Activated naive CD8-positive, alpha-beta T cell treated with anti-CD3 and anti-CD28 coated beads, Interleukin-2, amount 50 U/mL, for 24 hours (primary cell): ENCODE data around the gene ALG3.
"Not testable (repeated sequence)": the region's sequence is repeated elsewhere in the genome, so short reads cannot be mapped to it uniquely, and the experiment has no call there.

Experiments used
- ATAC-seq: fragments of 150-1000 bp; cut with Tn5 transposase; one replicate; pipeline ENCODE4 v1.10.0; 2021
- DNase-seq: peaks from one replicate; pipeline ENCODE4 v3.0.0; 2021
- H3K27ac Mint-ChIP-seq: one replicate; pipeline ENCODE4 v1.8.0; 2021; ENCODE audit warnings: mild to moderate bottlenecking, mixed read lengths
- H3K27me3 Mint-ChIP-seq: one replicate; pipeline ENCODE4 v1.8.0; 2021; ENCODE audit warnings: mixed read lengths
- H3K36me3 Mint-ChIP-seq: one replicate; pipeline ENCODE4 v1.8.0; 2021; ENCODE audit warnings: low read depth, mixed read lengths
- H3K4me1 Mint-ChIP-seq: one replicate; pipeline ENCODE4 v1.8.0; 2021; ENCODE audit warnings: mixed read lengths
- H3K4me3 Mint-ChIP-seq: one replicate; pipeline ENCODE4 v1.8.0; 2021; ENCODE audit warnings: mild to moderate bottlenecking, moderate library complexity, mixed read lengths
- H3K9me3 Mint-ChIP-seq: one replicate; pipeline ENCODE4 v1.8.0; 2021; ENCODE audit warnings: mixed read lengths

Gene ALG3

DNA sequence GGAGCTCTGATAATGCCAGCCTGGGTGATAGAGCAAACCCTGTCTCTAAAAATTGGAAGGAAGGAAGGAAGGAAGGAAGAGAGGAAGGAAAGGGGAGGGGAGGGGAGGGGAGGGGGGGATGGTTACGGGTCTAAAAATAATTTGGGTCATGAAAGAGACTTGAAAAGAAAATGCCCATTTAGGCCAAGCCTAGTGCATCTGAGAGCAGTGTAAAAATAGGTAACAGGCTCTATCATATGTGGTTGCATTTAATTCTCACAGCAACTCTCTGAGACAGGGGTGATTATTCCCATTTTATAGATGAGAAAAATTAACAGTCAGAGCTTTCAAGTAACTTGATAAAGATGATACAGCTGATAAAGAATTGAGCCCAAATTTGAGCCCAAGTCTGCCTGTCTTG, 23.5 kb upstream of the ALG3 start:
- Mint-ChIP-seq H3K27me3 (peaks cover 35% of the 10 kb centered on the region), H3K9me3 (no peaks in the 10 kb centered on the region), H3K27ac (no peak overlapping the region), H3K36me3 (no peaks in the 10 kb centered on the region), H3K4me3 (no peak overlapping the region), H3K4me1 (no peaks in the 10 kb centered on the region)
- ATAC-seq (no peak), DNase-seq (no peak)

DNA sequence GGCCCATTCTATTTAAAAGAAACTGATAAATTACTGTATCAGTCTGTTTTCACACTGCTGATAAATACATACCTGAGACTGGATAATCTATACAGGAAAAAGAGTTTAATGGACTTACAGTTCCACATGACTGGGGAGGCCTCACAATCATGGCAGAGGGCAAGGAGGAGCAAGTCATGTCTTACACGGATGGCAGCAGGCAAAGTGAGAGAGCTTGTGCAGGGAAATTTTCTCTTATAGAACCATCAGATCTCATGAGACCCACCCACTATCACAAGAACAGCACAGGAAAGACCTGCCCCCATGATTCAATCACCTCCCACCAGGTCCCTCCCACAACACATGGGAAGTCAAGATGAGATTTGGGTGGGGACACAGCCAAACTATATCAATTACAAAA, 18.5 kb upstream of the ALG3 start:
- not testable (repeated sequence) for H3K36me3 Mint-ChIP-seq, ATAC-seq, H3K27ac Mint-ChIP-seq, H3K4me1 Mint-ChIP-seq, H3K9me3 Mint-ChIP-seq, DNase-seq, H3K4me3 Mint-ChIP-seq
- H3K27me3 Mint-ChIP-seq: peaks cover 33% of the 10 kb centered on the region

DNA sequence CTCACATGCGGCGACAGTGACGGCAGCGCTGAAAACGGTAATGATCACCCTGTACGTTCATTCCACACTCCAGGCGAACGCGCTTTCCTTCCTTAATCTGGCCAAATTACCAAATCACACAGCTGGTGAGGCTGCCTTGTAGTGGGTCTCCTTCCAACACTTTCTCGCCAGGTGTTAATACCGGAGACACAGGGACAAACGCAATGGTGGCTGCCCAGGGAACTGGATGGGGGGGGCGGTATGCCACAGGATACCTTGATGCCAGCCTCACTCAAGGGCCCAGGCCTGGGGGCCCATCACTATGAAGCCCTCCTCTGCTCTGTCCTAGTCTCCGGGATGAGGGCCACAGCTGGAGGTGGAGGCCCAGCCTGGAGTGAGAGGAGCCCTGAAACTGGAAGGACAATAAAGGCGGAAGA, 14.0 kb upstream of the ALG3 start:
- no peak overlapping the region for H3K27ac Mint-ChIP-seq
- H3K4me3 Mint-ChIP-seq: peak overlapping the region; percentile 81
- no peaks in the 10 kb centered on the region for H3K9me3 Mint-ChIP-seq
- no peak for DNase-seq
- H3K27me3 Mint-ChIP-seq: peaks cover 46% of the 10 kb centered on the region
- no peak for ATAC-seq
- H3K36me3 Mint-ChIP-seq: peaks cover 6% of the 10 kb centered on the region
- H3K4me1 Mint-ChIP-seq: peaks cover 17% of the 10 kb centered on the region

DNA sequence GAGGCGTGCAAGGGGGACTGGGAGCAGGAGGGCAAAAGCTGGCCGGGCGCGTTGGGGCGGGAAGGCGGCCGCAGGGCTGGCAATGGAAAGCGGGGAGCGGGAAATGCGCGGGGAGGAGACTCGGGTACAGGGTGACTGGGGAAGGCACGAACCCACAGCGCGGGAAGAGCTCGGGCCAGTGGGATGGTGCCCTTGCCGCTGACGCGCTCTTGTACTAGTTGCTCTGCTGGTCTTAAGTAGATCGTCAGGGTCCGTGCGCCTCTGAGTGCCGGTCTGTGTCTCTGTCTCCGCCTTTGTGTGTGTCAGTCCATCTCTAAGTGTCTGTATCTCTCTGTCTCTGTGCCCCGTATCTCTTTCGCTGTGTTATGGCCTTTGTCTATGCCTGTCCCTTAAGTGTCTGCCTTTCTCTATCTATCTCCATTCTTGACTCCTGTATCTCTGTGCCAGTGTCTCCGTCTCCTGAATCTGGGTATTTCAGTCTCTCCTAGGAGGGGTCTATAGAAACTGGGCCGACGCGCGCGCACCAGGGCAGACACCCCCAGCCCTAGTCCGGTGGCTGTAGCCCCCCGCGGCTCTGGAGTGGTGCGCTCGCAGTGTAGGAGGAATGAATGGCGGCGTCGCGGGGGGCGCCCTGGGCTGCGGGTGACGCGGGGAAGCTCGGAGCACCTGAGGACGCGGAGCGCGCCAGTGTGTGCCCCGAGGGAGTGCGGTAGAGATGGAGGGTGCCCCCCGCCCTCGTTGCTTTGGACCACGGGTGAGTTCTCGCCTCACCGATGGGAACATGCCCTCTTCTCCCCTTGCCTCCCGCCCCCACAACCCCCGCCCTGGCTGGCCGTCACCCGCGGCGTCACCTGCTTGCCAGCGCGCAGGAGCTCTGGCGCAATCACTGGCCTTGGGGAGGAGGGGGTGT, 13.3 kb upstream of the ALG3 start:
- Mint-ChIP-seq H3K27me3 (peaks cover 41% of the 10 kb centered on the region), H3K4me1 (peaks cover 17% of the 10 kb centered on the region), H3K27ac (peak overlapping the region; percentile 32), H3K4me3 (peak overlapping the region; percentile 81), H3K36me3 (peaks cover 8% of the 10 kb centered on the region), H3K9me3 (no peaks in the 10 kb centered on the region)
- DNase-seq (peak; percentile 27), ATAC-seq (peak; percentile 42)

DNA sequence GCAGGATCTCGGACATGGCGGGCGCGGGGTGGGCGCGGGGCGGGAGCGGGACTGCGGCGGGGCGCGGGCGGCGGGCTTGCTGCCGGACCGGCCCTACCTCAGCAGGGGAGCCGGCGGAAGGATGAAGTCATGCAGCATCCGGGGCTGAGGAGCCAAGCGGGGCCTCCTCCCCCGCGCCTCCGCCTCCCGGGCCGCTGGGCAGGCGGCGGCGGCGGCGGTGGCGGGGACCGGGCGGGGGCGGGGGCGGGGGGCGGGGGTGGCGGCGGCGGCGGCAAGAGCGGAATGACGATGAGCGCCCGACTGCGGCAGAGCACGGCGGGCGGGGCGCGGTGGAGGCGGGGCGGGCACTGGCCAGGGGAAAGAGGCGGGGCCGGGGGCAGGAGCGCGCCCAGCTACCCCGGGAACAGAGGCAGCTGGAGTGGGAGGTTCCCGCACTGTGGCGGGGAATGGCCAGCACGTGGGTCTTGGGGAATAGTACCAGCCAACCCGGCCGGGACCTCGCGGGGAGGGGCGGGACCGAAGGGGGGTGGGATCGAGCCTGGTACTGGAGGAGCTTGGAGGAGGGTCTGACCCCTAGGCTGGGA, 12.6 kb upstream of the ALG3 start, which contains the start of gene CAMK2N2:
CAMK2N2 (minus strand) TSS at position 284 of the 584 bp plus-strand sequence; CDS start at position 16, 268 bp downstream.
- H3K9me3 Mint-ChIP-seq: no peaks in the 10 kb centered on the region
- peak within 1 kb of the TSS; percentile 32 for H3K27ac Mint-ChIP-seq
- peak within 1 kb of the TSS; percentile 81 for H3K4me3 Mint-ChIP-seq
- peaks cover 38% of the 10 kb centered on the region for H3K27me3 Mint-ChIP-seq
- ATAC-seq (peak; percentile 65), DNase-seq (peak; percentile 62)
- H3K36me3 Mint-ChIP-seq: peaks cover 8% of the 10 kb centered on the region
- H3K4me1 Mint-ChIP-seq: peaks cover 17% of the 10 kb centered on the region

DNA sequence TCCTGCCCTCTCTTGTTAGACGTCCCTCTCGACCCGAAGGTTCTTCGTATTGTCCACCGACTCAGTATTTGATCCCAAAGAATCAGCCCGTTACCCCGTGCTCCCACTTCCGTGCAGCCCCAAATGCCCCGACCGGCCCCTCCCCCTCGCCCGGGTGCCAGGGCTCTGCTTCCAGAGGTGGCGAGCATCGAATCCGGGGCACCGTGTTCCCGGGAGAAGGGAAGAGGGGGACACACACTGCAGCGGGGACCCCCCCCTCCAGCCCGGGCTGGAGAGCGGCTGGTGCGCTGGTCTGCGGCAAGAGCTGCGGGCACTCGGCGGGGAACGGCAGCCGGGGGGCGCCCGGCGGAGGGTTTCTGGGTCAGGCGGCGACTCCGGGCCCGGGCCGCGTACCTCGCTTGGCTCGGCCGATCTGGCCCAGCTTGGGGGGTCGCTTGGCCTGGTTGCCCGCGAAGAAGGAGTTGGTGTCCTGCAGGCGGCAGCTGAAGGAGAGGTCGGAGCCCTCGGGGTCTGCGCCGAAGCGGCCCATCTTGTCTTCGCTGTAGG, 12.0 kb upstream of the ALG3 start:
- Mint-ChIP-seq H3K4me3 (peak overlapping the region; percentile 66), H3K4me1 (peaks cover 20% of the 10 kb centered on the region), H3K27ac (no peak overlapping the region), H3K36me3 (peaks cover 8% of the 10 kb centered on the region), H3K9me3 (no peaks in the 10 kb centered on the region), H3K27me3 (peaks cover 38% of the 10 kb centered on the region)
- no peak for DNase-seq
- no peak for ATAC-seq

DNA sequence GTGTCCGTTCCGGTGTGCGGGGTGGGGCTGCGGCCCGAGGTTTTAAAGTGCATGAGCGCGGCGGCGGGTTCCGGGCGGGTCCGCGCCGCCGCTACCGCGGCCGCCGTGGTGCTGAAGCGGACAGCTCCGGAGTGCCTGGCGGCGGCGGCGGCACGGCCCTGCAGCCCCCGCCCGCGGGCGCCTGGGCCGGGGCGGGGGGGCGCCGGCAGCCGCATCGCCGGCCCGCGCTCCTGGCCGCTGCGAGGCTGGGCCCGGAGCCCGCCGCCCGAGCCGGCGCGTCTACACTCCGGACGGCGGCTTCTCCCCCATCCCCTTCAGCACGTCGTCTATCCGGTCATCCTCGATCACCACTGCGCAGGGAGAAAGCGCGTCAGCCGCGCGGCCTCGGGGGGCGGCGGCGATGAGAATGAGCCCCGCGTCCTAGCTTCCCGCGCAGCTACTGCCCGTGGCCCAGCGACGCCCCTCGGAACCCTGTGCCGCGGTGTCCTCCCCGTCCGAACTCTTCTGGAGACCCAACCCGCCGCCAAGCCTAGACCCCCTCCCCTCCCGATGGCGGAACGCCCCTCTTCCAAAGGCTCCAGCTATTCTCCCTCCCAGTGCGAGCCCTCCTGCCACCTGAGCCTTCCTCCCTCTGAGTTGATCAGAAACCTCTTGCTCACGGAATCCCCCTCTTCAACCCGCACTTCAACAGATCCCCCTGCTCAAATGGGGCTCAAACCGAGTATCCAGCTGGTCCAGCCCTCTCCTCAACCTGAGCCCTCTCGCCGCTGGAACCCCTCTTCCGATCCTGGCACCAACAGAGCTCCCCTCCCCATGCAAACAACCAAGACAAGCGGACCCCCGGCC, 11.3 kb upstream of the ALG3 start:
- H3K27me3 Mint-ChIP-seq: peaks cover 36% of the 10 kb centered on the region
- no peak overlapping the region for H3K27ac Mint-ChIP-seq
- DNase-seq (peak; percentile 46), ATAC-seq (no peak)
- no peaks in the 10 kb centered on the region for H3K9me3 Mint-ChIP-seq
- peak overlapping the region; percentile 66 for H3K4me3 Mint-ChIP-seq
- peaks cover 12% of the 10 kb centered on the region for H3K36me3 Mint-ChIP-seq
- peaks cover 27% of the 10 kb centered on the region for H3K4me1 Mint-ChIP-seq

DNA sequence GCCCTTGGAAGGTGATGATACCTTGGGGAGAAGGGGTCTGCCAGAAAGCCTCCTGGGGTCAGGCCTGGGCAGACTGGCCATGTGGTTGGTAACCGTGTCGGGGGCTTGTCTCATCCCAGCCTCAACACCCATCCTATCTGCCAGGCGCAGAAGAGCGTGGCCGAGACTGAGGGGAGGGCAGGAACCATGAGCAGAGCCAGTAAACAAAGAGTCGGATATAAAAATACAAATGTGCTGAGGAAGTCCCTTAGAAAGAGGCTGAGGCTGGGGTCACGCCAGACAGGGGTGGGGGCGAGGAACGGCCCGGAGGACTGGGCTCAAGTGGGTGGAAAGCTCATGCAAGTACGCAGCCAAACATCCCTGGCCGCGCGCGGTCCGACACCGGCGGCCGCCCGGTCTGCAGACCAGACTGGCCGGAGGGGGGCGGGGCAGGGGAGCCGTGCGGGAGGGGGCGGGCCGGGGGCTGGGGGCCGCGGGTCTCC, 10.7 kb upstream of the ALG3 start:
- ATAC-seq (no peak), DNase-seq (no peak)
- Mint-ChIP-seq H3K9me3 (no peaks in the 10 kb centered on the region), H3K4me3 (no peak overlapping the region), H3K36me3 (peaks cover 12% of the 10 kb centered on the region), H3K27me3 (peaks cover 30% of the 10 kb centered on the region), H3K27ac (no peak overlapping the region), H3K4me1 (peaks cover 29% of the 10 kb centered on the region)

DNA sequence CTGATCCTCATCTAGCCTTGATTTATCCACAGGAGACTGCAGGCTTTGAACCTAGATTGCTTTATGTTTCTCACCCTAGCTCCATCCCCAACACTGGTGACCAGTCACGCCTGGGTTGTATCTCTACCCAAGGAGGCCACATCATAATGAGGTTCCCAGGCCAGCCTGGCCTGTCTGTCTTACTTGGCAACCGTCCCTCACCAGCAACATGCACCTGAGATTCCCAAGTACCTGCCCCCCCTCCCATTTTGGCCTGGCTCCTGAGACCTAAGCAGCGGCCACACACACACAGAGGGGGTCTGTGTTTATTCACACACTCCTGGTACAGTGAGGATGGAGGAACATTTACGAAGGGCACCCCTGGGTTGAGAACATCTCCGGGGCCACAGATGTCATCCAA, 10.2 kb upstream of the ALG3 start:
- H3K36me3 Mint-ChIP-seq: peaks cover 12% of the 10 kb centered on the region
- H3K27me3 Mint-ChIP-seq: peaks cover 28% of the 10 kb centered on the region
- no peaks in the 10 kb centered on the region for H3K9me3 Mint-ChIP-seq
- no peak overlapping the region for H3K4me3 Mint-ChIP-seq
- ATAC-seq (no peak), DNase-seq (no peak)
- H3K4me1 Mint-ChIP-seq: peaks cover 29% of the 10 kb centered on the region
- no peak overlapping the region for H3K27ac Mint-ChIP-seq

DNA sequence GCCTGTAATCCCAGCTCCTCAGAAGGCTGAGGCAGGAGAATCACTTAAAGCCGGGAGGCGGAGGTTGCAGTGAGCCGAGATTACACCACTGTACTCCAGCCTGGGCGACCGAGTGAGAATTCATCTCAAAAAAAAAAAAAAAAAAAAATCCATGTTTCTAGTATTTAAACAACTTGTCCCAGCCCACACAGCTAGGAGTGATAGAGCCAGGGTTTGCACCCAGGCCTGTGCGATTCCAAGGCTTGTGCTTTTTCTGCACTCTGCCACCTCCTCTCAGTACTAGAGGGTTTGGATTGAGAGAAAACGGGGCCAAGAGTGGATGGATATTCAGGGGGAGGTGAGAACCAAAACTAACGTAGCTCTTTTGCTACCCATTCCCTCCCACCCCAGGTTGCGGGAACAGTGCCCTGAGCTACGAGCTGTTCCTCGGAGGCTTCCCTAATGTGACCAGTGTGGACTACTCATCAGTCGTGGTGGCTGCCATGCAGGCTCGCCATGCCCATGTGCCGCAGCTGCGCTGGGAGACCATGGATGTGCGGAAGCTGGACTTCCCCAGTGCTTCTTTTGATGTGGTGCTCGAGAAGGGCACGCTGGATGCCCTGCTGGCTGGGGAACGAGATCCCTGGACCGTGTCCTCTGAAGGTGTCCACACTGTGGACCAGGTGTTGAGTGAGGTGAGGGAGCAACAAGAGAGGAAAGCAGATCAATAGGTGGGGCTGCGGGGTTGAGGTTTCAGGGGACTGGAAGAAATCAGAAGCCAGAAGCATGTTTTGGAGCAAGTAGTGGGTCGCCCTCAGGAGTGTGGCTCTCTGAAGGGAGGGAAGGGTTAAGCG, 8.5 kb upstream of the ALG3 start:
- no peak overlapping the region for H3K4me3 Mint-ChIP-seq

DNA sequence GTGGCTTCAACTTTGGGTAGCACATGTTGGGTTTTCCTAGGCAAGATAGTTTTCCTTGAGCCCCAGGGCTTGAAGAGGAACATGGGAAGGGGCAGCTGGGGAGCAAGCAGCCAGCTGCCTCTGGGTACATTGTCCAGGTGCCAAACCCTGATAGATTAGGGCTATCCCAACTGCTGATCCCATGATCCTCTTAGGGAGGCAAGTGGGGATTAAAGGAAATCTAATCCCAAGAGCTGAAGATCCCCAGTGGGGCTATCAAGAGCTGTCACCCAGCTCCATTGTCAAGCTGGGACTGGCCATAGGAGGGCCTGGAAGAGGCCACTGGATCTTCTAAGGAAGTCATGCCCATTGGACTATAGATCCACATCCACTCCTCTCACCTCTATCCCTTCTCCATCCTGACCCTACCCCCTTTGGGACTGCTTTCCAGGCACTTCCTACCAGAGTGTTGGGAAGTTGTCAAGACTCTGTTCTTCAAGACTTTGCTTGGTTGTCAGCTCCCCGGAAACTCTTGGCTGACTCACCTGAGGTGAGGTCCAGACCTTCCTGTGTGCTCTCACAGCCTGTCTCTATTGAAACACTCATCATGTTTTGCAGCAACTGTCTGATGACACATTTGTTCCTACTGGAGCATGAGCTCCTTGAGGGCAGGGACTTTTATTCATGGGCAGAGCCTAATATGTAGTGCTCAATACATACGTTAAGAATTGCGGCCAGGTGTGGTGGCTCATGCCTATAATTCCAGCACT, 6.7 kb upstream of the ALG3 start:
- DNase-seq: peak; percentile 22
- Mint-ChIP-seq H3K27me3 (peaks cover 10% of the 10 kb centered on the region), H3K27ac (peak overlapping the region; percentile 34), H3K9me3 (no peaks in the 10 kb centered on the region), H3K4me3 (no peak overlapping the region), H3K36me3 (peaks cover 12% of the 10 kb centered on the region), H3K4me1 (peaks cover 14% of the 10 kb centered on the region)
- ATAC-seq: peak; percentile 76

More for the DNA sequence above, 8.5 kb upstream of the ALG3 start:
- H3K27ac Mint-ChIP-seq: peak overlapping the region; percentile 16
- ATAC-seq (no peak), DNase-seq (no peak)
- H3K9me3 Mint-ChIP-seq: no peaks in the 10 kb centered on the region
- peaks cover 19% of the 10 kb centered on the region for H3K27me3 Mint-ChIP-seq
- H3K36me3 Mint-ChIP-seq: peaks cover 12% of the 10 kb centered on the region
- H3K4me1 Mint-ChIP-seq: peaks cover 23% of the 10 kb centered on the region

DNA sequence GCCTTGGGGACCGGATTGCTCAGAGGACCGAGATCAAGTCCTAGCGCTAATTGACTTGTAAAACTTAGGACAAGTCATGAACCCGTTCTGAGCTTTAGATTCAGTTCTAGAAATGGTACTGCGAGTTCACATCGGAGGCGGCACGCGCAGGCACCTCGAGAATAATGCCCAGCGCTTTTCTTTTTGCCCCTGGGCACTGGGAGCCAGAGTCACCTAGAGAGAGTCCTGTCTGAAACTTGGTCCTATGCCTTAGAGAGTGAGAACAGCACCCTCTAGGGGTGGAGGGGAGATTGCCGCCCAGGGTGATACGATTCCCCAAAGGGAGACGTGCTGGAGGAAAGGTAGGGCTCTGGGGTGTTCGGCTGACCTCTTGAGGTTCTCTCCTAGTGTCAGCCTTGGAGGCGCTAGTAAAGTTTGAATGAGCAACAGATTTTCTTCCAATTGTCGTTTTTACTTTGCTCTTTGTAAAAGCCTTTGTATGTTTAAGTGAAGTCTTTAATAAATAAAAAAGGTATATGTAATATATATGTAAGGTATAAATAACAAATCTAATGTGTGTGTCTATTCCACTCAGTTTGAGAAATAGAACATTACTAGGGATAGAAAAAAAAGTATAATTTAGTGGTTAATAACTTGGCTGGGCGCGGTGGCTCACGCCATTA, 1.5 kb upstream of the ALG3 start:
- DNase-seq: peak; percentile 93
- ATAC-seq: peak; percentile 75
- peaks cover 9% of the 10 kb centered on the region for H3K36me3 Mint-ChIP-seq
- peak overlapping the region; percentile 94 for H3K4me3 Mint-ChIP-seq
- H3K27me3 Mint-ChIP-seq: no peaks in the 10 kb centered on the region
- H3K4me1 Mint-ChIP-seq: peaks cover 22% of the 10 kb centered on the region
- no peaks in the 10 kb centered on the region for H3K9me3 Mint-ChIP-seq
- peak overlapping the region; percentile 99 for H3K27ac Mint-ChIP-seq
